Endodermal cell (in vitro differentiated cells): ENCODE results near the gene GZMH. TPM values are rescaled to one million over a fixed set of nuclear protein-coding genes. Genes with fewer than 3 reads are reported as not detected.

ENCODE experiments used
- DNase-seq: peaks from one replicate; pipeline ENCODE4 v3.0.0-alpha.2; 2017
- H3K27ac ChIP-seq: 2 replicates; pipeline ENCODE4 v1.5.1; 2013; ENCODE audit warnings: mild to moderate bottlenecking, low read depth, low read length, moderate library complexity
- H3K27me3 ChIP-seq: 2 replicates; pipeline ENCODE4 v1.6.1; 2013; ENCODE audit warnings: mild to moderate bottlenecking, low read length, moderate library complexity; ENCODE audit not compliant: insufficient read depth, control insufficient read depth, poor library complexity, severe bottlenecking
- H3K36me3 ChIP-seq: 2 replicates; pipeline ENCODE4 v1.7.0; 2013; ENCODE audit warnings: mild to moderate bottlenecking, low read length, moderate library complexity; ENCODE audit not compliant: control insufficient read depth, insufficient read depth
- H3K4me1 ChIP-seq: one replicate; pipeline ENCODE4 v1.7.0; 2013; ENCODE audit warnings: low read length; ENCODE audit not compliant: control insufficient read depth, insufficient read depth
- H3K4me3 ChIP-seq: 2 replicates; pipeline ENCODE4 v1.5.1; 2013; ENCODE audit warnings: mild to moderate bottlenecking, low read length, moderate library complexity
- H3K9ac ChIP-seq: 2 replicates; pipeline ENCODE4 v1.6.1; 2013; ENCODE audit warnings: mild to moderate bottlenecking, low read length, moderate library complexity; ENCODE audit not compliant: poor library complexity, severe bottlenecking; ENCODE audit errors: extremely low read depth
- H3K9me3 ChIP-seq: 2 replicates; pipeline ENCODE4 v1.6.1; 2013; ENCODE audit warnings: mild to moderate bottlenecking, low read length, moderate library complexity; ENCODE audit not compliant: control insufficient read depth
- H3K27ac Mint-ChIP-seq: 2 replicates; pipeline ENCODE4 v1.8.0; 2020; ENCODE audit warnings: mixed read lengths
- H3K27me3 Mint-ChIP-seq: 2 replicates; pipeline ENCODE4 v1.8.0; 2021; ENCODE audit warnings: mild to moderate bottlenecking, mixed read lengths; ENCODE audit not compliant: insufficient read depth
- H3K36me3 Mint-ChIP-seq: 2 replicates; pipeline ENCODE4 v1.8.0; 2020; ENCODE audit warnings: low read depth, mixed read lengths
- H3K4me1 Mint-ChIP-seq: 2 replicates; pipeline ENCODE4 v1.8.0; 2020; ENCODE audit warnings: mixed read lengths
- H3K4me3 Mint-ChIP-seq: 2 replicates; pipeline ENCODE4 v1.8.0; 2020; ENCODE audit warnings: mild to moderate bottlenecking, moderate library complexity, mixed read lengths
- H3K9me3 Mint-ChIP-seq: 2 replicates; pipeline ENCODE4 v1.8.0; 2020; ENCODE audit warnings: mild to moderate bottlenecking, mixed read lengths
- CTCF ChIP-seq: fragments of 200-600 bp; sonication (generic); conservative IDR thresholded peaks from 2 replicates; pipeline ENCODE4 v1.5.0; 2021; ENCODE audit warnings: antibody characterized with exemption, mild to moderate bottlenecking
- WGBS, 2 experiments: methylation state at CpG; one replicate each; pipeline versions ENCODE4 v1.1.5 to v1.1.7; 2013; ENCODE audit warnings: missing lambda C conversion rate in 2 of 2, mixed read lengths in 1 of 2; ENCODE audit not compliant: insufficient coverage in 1 of 2, insufficient read length in 1 of 2; 5-methylcytosine and 5-hydroxymethylcytosine counted together
- total RNA-seq, 2 donors: library from RNA; stranded (reverse); fragmentation: NEBNext Ultra II Directional in 1 of 2; extraction: Animal tissue kit (Norgen Biotek cat#: 25700) in 1 of 2; gene quantifications; 2 replicates in 1 of 2; 3 replicates in 1 of 2; pipeline ENCODE4 v1.2.1, GENCODE V29; 2021

The GZMH gene
- total RNA-seq, 2 donors from 2014 or later = not detected

- no peak for TF ChIP-seq CTCF
- 93 to 95% methylated on average over 8 to 10 of the region's 10 CpGs for WGBS, 2 experiments
- H3K36me3 ChIP-seq = no peaks in the 10 kb centered on the region
Observed at GRCh38 chr14:24630872-24631477, 21.5 kb upstream of the GZMH start.

GRCh38 chr14:24630087-24630871 lies 20.8 kb upstream of the GZMH start:
- WGBS, 2 experiments = 85 to 86% methylated on average over 3 of the region's 3 CpGs
- no peak for DNase-seq

More at GRCh38 chr14:24630872-24631477, 21.5 kb upstream of the GZMH start:
- Mint-ChIP-seq H3K27me3 (no peaks in the 10 kb centered on the region), H3K9me3 (no peaks in the 10 kb centered on the region), H3K27ac (no peak overlapping the region), H3K36me3 (no peaks in the 10 kb centered on the region), H3K4me3 (no peak overlapping the region), H3K4me1 (no peaks in the 10 kb centered on the region)
- Histone ChIP-seq H3K4me1 (no peaks in the 10 kb centered on the region), H3K4me3 (no peak overlapping the region), H3K9ac (no peak overlapping the region), H3K9me3 (no peaks in the 10 kb centered on the region), H3K27me3 (no peaks in the 10 kb centered on the region), H3K27ac (no peak overlapping the region)
- DNase-seq = no peak

GRCh38 chr14:24629521-24629920 lies 20.0 kb upstream of the GZMH start:
- Histone ChIP-seq H3K9me3 (no peaks in the 10 kb centered on the region), H3K4me1 (no peaks in the 10 kb centered on the region), H3K27me3 (no peaks in the 10 kb centered on the region), H3K9ac (no peak overlapping the region), H3K4me3 (no peak overlapping the region), H3K27ac (no peak overlapping the region), H3K36me3 (no peaks in the 10 kb centered on the region)
- Mint-ChIP-seq H3K4me1 (no peaks in the 10 kb centered on the region), H3K4me3 (no peak overlapping the region), H3K27me3 (no peaks in the 10 kb centered on the region), H3K36me3 (no peaks in the 10 kb centered on the region), H3K9me3 (no peaks in the 10 kb centered on the region), H3K27ac (no peak overlapping the region)
- 89% methylated on average over 4 to 6 of the region's 6 CpGs for WGBS, 2 experiments
- no peak for DNase-seq
- TF ChIP-seq CTCF = no peak

More at GRCh38 chr14:24630087-24630871, 20.8 kb upstream of the GZMH start:
- no peaks in the 10 kb centered on the region for H3K4me1 ChIP-seq
- Mint-ChIP-seq H3K27ac (no peak overlapping the region), H3K9me3 (no peaks in the 10 kb centered on the region), H3K27me3 (no peaks in the 10 kb centered on the region), H3K4me1 (no peaks in the 10 kb centered on the region), H3K4me3 (no peak overlapping the region), H3K36me3 (no peaks in the 10 kb centered on the region)
- H3K36me3 ChIP-seq = no peaks in the 10 kb centered on the region
- H3K4me3 ChIP-seq = no peak overlapping the region
- H3K27me3 ChIP-seq = no peaks in the 10 kb centered on the region
- no peaks in the 10 kb centered on the region for H3K9me3 ChIP-seq
- TF ChIP-seq CTCF = no peak
- H3K27ac ChIP-seq = no peak overlapping the region
- no peak overlapping the region for H3K9ac ChIP-seq
